Parathyroid adenoma (tissue), 2 donors: ENCODE measurements around the gene RPL3.
A peak's percentile ranks its signal among the peaks of the same experiment; 100 is the strongest.

Experiments used
- H2AFZ ChIP-seq: fragments of 300-600 bp; sonication (generic); one replicate; pipeline ENCODE4 v1.7.0; 2017; ENCODE audit warnings: antibody characterized with exemption, mild to moderate bottlenecking
- H3K27ac ChIP-seq: fragments of 300-600 bp; sonication (generic); one replicate; pipeline ENCODE4 v1.7.0; 2017
- H3K27me3 ChIP-seq: fragments of 300-600 bp; sonication (generic); one replicate; pipeline ENCODE4 v1.7.0; 2017; ENCODE audit warnings: low read length; ENCODE audit not compliant: control insufficient read depth, insufficient read depth
- H3K36me3 ChIP-seq: fragments of 300-600 bp; sonication (generic); one replicate; pipeline ENCODE4 v1.7.0; 2017; ENCODE audit warnings: low read length; ENCODE audit not compliant: control insufficient read depth, insufficient read depth
- H3K4me1 ChIP-seq: fragments of 300-600 bp; sonication (generic); one replicate; pipeline ENCODE4 v1.7.0; 2017; ENCODE audit warnings: control low read depth
- H3K4me2 ChIP-seq: fragments of 300-600 bp; sonication (generic); one replicate; pipeline ENCODE4 v1.7.0; 2017; ENCODE audit warnings: low read length
- H3K4me3 ChIP-seq: fragments of 300-600 bp; sonication (generic); one replicate; pipeline ENCODE4 v1.7.0; 2017; ENCODE audit warnings: low read depth, low read length
- H3K79me2 ChIP-seq: fragments of 300-600 bp; sonication (generic); one replicate; pipeline ENCODE4 v1.7.0; 2017; ENCODE audit warnings: control low read depth
- H3K9ac ChIP-seq: fragments of 300-600 bp; sonication (generic); one replicate; pipeline ENCODE4 v1.7.0; 2017; ENCODE audit warnings: mild to moderate bottlenecking
- H3K9me3 ChIP-seq: fragments of 300-600 bp; sonication (generic); one replicate; pipeline ENCODE4 v1.7.0; 2017; ENCODE audit warnings: low read length; ENCODE audit not compliant: control insufficient read depth
- TF ChIP-seq, protein P1 (sequence below): fragments of 300-600 bp; sonication (generic); IDR thresholded peaks from one replicate; pipeline ENCODE4 v1.7.0; 2017; ENCODE audit warnings: antibody characterized with exemption, mild to moderate bottlenecking
- donor health status: primary hyperparathyroidism.

RPL3 gene

DNA sequence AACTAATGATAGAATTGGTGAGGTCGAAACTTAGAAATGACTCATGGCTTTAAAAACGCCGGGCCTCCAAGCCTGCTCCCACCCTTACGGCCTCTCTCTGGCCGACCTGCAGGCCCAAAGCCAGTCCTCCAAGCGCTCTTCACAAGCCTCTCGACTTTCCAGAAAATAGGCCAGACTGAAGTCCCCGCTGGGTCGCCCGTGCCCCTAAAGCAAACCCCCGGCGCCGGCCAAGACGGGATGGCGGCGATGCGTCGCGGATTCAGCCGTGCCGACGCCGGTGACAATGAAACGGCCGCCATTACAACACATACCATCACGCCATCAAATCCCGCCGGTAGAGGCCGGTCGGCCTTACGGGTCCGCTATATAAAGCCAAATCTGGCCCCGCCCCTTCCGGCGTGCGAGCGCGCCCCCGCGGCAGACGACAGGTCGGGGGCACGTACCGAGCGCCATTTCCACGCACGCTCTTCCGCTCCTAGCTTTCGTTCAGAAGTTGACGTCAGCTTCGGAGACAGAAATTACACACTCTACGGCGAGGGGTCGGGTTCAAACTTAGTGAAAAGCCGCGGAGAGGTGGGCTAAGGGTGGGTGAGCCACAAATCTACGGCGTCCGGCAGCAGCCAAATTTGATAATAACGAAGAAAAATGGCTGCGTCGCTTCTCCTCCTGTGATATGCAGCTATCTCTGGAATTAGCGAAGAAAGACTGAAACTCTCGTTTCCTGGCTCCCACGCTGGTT is at the start of gene RPL3:
TSS of gene RPL3 (minus strand) at position 340 of the 739 bp plus-strand sequence. CDS start at position 314, 26 bp downstream.
- no peaks in the 10 kb centered on the region for H3K27me3 ChIP-seq
- H3K4me3 ChIP-seq, result peak within 1 kb of the TSS; percentile 97
- H3K9me3 ChIP-seq, result no peaks in the 10 kb centered on the region
- peaks cover 6% of the 10 kb centered on the region for H3K4me1 ChIP-seq
- H3K79me2 ChIP-seq, result peaks cover 4% of the 10 kb centered on the region
- H3K4me2 ChIP-seq, result peak within 1 kb of the TSS; percentile 92
- peak within 1 kb of the TSS; percentile 98 for H3K27ac ChIP-seq
- H3K9ac ChIP-seq, result peak within 1 kb of the TSS; percentile 80
- TF ChIP-seq, protein P1, sequence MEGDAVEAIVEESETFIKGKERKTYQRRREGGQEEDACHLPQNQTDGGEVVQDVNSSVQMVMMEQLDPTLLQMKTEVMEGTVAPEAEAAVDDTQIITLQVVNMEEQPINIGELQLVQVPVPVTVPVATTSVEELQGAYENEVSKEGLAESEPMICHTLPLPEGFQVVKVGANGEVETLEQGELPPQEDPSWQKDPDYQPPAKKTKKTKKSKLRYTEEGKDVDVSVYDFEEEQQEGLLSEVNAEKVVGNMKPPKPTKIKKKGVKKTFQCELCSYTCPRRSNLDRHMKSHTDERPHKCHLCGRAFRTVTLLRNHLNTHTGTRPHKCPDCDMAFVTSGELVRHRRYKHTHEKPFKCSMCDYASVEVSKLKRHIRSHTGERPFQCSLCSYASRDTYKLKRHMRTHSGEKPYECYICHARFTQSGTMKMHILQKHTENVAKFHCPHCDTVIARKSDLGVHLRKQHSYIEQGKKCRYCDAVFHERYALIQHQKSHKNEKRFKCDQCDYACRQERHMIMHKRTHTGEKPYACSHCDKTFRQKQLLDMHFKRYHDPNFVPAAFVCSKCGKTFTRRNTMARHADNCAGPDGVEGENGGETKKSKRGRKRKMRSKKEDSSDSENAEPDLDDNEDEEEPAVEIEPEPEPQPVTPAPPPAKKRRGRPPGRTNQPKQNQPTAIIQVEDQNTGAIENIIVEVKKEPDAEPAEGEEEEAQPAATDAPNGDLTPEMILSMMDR, result no peak
- peak within 1 kb of the TSS; percentile 87 for H2AFZ ChIP-seq
- H3K36me3 ChIP-seq, result no peaks in the 10 kb centered on the region

DNA sequence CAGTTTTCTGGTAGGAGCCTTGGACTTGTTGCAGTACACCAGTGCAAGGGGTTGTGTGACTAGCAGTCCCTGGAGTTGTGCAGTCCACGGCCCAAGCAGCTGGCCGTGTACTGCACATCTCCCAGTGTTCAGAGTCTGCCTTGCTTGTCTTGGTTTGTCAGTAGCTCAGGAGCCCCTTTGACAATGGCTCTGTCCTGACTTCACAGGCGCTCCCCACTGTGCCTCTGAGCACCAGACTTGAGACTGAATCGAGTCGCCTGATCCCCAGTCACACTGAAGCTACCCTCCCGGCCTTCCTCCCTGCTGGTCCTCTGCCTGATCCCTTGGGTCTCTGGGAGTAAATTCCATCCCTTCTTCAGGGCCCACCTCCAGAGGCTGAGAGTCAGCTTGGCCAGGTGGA is 49.8 kb upstream of the RPL3 start:
- no peaks in the 10 kb centered on the region for H3K79me2 ChIP-seq
- H3K27me3 ChIP-seq, result no peaks in the 10 kb centered on the region
- H3K4me3 ChIP-seq, result no peak overlapping the region
- no peak overlapping the region for H3K27ac ChIP-seq
- H3K4me1 ChIP-seq, result no peaks in the 10 kb centered on the region
- no peak overlapping the region for H2AFZ ChIP-seq
- no peak overlapping the region for H3K9ac ChIP-seq
- H3K9me3 ChIP-seq, result no peaks in the 10 kb centered on the region
- H3K36me3 ChIP-seq, result no peaks in the 10 kb centered on the region
- H3K4me2 ChIP-seq, result no peak overlapping the region
- TF ChIP-seq, protein P1, result no peak

DNA sequence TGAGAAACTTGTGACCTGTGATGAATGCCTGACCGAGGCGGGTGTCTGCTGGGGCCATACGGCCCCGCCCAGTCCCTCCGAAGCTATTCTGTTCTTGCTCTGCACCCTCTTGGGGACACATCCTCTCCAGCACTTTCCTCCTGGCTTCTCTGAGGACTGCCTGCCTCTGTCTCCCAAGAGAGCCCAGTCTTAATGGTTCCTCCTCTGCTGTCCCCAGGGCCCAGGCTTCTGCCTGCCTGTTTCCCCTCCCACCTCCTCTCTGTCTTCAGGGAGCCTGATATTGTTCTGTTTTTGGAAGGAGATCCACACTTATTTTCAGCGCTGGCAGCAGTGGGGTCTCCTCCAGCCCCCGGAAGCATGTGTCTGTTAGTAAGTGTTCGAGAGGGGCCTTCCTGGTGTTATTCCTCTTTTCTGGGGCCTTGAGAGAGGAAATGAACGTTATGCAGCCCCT is 49.1 kb upstream of the RPL3 start:
- Histone ChIP-seq H3K27me3 (no peaks in the 10 kb centered on the region), H3K4me3 (no peak overlapping the region), H3K27ac (no peak overlapping the region), H3K36me3 (no peaks in the 10 kb centered on the region), H3K9me3 (no peaks in the 10 kb centered on the region), H3K79me2 (no peaks in the 10 kb centered on the region), H3K4me2 (no peak overlapping the region), H3K4me1 (no peaks in the 10 kb centered on the region), H3K9ac (no peak overlapping the region), H2AFZ (no peak overlapping the region)
- TF ChIP-seq, protein P1, result no peak

DNA sequence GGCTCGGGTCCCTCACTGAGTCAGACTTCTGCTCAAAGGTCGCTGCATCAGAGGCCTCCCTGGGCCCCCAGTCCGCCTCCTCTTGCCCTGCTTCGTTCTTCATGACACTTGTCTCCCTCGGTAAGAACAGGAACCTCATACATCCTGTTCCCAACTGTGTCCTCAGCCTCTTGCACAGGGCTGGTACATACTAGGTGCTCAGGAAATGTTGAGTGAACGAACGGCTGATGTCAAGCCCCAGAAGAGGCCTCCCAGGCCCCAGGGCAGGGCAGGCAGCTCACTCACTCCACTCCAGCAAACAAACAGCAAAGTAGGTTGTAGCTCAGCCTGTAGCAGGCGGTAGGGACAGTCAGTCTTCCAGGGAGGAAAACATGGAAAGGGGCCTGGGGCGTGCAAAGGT is 47.6 kb upstream of the RPL3 start:
- Histone ChIP-seq H2AFZ (no peak overlapping the region), H3K27ac (no peak overlapping the region), H3K4me2 (no peak overlapping the region), H3K9ac (no peak overlapping the region), H3K9me3 (no peaks in the 10 kb centered on the region), H3K79me2 (no peaks in the 10 kb centered on the region), H3K4me1 (no peaks in the 10 kb centered on the region), H3K36me3 (no peaks in the 10 kb centered on the region), H3K4me3 (no peak overlapping the region), H3K27me3 (no peaks in the 10 kb centered on the region)
- TF ChIP-seq, protein P1, result no peak

DNA sequence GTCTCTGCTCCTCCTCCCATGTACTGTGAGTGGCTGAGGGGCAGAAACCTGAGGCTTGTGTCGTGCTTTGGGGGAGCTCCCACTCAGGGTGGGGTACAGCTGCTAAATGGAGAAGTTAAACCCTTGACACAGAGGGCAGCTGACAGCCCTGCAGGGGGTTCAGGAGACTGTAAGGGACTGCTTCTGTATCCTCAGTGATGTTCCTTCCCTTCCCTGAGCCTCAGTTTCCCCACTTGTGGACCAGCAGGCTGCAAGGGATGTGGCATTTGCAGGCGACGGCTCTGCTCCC is 46.0 kb upstream of the RPL3 start:
- TF ChIP-seq, protein P1, result no peak
- Histone ChIP-seq H3K4me3 (no peak overlapping the region), H3K4me2 (no peak overlapping the region), H3K9ac (no peak overlapping the region), H3K4me1 (no peaks in the 10 kb centered on the region), H3K27me3 (no peaks in the 10 kb centered on the region), H3K27ac (no peak overlapping the region), H3K36me3 (no peaks in the 10 kb centered on the region), H3K9me3 (no peaks in the 10 kb centered on the region), H3K79me2 (no peaks in the 10 kb centered on the region), H2AFZ (no peak overlapping the region)
